ENCODE results near the gene SF1.

GRCh38 chr11:64739871-64740270 lies 38.5 kb downstream of the SF1 start:
- no peak for TF ChIP-seq CTCF (IDR thresholded peaks at IDR 0.05; ENCODE audit: borderline replicate concordance, extremely low read depth, low read length, poor library complexity, severe bottlenecking)
- TF ChIP-seq EZH2 (IDR thresholded peaks at IDR 0.05; ENCODE audit: borderline replicate concordance, low read depth, low read length, severe bottlenecking) = no peak
